GM18867 (cell line): ENCODE data around the gene AP3M1.
"Not testable (repeated sequence)": the region's sequence is repeated elsewhere in the genome, so short reads cannot be mapped to it uniquely, and the experiment has no call there.

Source experiments
- ATAC-seq: cut with Tn5 transposase; IDR thresholded peaks from one replicate; pipeline ENCODE4 v1.9.1; 2021; ENCODE audit warnings: mild to moderate bottlenecking, moderate library complexity; ENCODE audit not compliant: unreplicated experiment

The AP3M1 gene

GRCh38 chr10:74164716-74165529, 14.3 kb upstream of the AP3M1 start:
- no peak for ATAC-seq

GRCh38 chr10:74163319-74164068, 12.9 kb upstream of the AP3M1 start:
- no peak for ATAC-seq

- no peak for ATAC-seq
These were observed 9.4 kb upstream of the AP3M1 start for GRCh38 chr10:74160013-74160412.

DNA sequence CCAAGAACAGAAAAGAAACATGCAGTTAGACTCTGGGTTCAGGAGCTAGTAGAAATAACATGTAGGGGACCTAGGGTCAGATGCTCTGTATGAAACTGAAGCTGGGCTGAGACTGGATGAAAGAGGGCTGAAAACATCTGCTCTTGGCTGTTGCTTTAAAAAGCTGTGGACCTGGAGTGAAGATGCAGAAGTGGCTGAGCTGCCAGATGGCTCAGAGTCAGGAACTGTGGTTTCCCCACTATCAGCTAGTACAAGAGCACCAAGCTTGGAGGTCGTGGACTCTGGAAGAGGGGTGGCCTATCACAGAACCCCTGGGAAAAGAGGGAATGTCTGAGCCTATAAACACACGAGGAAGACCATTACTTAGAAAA, 6.3 kb upstream of the AP3M1 start:
- ATAC-seq, result no peak

GRCh38 chr10:74153676-74154075, 3.0 kb upstream of the AP3M1 start:
- no peak for ATAC-seq

DNA sequence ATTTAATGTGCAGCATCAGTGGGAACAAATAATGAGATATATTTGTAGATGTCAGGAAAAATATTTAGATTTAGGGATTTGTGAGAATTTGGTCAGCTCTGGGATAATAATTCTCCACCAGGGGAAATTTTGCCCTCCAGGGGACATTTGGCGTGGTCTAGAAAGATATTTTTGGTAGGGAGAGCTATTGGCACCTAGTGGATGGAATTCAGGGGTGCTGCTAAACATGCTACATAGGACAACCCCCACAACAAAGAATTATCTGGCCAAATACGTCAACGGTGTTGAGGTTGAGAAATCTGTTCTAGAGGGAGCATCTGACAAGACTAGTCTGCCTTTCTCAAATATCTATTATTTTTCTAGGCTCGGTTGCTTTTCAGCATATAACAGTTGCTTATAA, 2.5 kb upstream of the AP3M1 start:
- no peak for ATAC-seq

- no peak for ATAC-seq
These were observed 1.5 kb upstream of the AP3M1 start for GRCh38 chr10:74151879-74152722.

GRCh38 chr10:74150990-74151878, 606 bp upstream of the AP3M1 start, which contains the start of gene ADK:
Gene ADK, plus strand, starts transcription at chr10:74151221. Its CDS starts 58 bp downstream, at chr10:74151279.
- ATAC-seq, result peak; percentile 87

DNA sequence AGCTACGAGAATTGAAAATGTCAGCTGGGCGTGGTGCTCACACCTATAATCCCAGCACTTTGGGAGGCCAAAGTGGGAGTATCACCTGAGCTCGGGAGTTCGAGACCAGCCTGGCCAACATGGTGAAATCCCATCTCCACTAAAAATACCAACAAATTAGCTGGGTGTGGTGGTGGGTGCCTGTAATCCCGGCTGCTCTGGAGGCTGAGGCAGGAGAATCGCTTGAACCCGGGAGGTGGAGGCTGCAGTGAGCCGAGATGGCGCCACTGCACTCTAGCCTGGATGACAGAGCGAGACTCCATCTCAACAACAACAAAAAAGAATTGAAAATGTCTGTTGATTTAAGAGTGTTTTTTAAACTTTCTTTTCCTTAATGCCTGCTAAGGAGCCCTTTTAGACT, 3.6 kb downstream of the AP3M1 start:
- not testable (repeated sequence) for ATAC-seq

DNA sequence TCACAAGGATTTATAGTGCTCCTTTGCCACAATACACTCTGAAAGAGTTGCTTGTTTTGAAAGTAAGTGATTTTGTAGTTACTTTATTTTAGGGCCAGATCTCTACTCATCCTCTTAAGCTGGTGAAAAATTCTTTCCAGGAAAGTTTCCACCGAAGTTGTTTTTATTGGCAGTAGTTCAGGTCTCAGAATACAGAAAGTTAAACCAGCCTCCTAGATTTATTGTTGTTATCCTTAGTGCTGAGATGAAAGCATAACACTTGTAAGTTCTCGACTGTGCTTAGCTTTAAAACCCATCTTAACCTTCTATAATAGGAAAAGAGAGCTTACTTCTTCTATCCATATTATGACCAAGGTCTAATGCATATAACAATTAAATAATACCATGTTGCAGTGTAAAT, 5.5 kb downstream of the AP3M1 start:
- ATAC-seq, result no peak

GRCh38 chr10:74140553-74140952, 10.1 kb downstream of the AP3M1 start:
- no peak for ATAC-seq

DNA sequence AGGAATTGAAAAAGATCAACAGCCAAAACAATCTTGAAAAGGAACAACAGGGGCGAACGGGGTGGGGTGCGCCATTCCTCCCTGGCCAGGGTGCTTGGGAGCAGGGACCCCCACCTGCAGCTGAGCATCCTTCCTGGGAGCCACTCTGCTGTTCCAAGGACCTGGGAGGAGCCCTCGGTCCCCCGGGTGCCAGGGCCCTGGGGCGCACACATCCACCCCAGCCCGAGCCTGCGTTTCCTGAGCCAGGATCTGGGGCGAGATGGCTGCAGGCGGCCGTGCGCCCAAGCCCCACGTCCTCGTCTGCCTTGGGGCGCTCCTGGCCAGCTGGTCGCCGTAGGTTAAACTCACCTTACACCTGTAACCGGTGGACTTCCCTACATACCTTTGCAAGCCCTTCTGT, 10.6 kb downstream of the AP3M1 start:
- no peak for ATAC-seq

GRCh38 chr10:74138596-74138995, 12.0 kb downstream of the AP3M1 start:
- ATAC-seq, result not testable (repeated sequence)

DNA sequence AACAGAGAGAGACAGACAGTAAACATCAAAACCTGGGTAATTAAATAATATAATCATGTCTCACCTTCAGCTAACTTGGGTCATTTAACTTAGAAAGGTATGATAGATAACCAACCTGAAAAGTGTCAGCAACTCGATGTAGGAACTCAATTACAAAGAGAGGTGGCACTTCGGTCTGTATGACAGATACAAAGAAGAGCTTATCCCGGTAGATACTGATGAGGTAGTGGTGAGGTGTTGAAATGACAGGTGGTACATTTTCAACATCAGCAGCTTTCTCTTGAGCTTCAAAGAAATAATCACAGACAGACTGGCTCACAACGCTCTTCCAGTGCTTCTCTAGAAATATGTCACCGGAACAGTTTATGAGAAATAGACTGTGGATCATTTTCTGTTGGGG, 12.6 kb downstream of the AP3M1 start:
- ATAC-seq, result no peak

GRCh38 chr10:74135452-74135851, 15.2 kb downstream of the AP3M1 start:
- no peak for ATAC-seq

DNA sequence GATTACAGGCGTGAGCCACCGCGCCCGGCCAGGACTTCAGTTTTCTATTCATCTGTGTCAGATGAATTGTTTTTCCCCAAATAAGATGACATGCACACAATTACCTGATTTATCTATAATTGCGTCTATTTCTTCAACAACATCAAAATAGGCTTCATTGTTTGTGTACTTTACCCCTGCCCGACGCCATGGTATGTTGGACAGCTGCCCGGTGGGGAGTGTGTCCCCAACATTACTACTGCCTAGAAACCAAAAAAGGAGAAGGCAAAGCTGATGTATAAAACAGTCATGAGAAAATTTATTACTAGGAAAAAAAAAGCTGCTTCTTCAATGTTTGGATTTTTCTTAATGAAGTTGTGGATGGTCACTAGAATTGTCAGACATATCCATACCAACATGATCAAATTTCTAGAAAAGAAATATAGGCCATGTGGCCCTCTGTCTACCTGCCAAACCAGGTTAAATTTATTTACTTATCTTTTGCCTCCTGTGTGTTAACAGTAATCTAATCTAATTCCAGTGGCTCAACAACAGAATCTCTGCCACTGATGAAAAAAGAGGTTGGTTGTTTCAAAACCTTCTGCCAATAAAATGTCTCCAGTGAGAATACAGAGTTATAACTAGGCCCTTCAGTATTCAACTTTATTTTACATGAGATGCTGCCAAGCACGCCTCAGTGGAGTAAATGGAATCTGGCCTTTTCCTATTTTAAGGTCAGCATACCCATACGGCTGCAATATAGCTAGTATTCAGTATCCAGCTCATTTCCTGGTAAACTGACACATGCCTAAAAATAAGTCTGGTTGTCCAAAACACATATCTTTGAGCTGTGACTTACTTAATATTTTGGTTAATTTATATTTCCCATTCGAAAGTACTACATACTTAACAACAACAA, 16.5 kb downstream of the AP3M1 start:
- ATAC-seq, result no peak

GRCh38 chr10:74123081-74123480, 27.5 kb downstream of the AP3M1 start:
- no peak for ATAC-seq

- no peak for ATAC-seq
These were observed 28.6 kb downstream of the AP3M1 start for GRCh38 chr10:74122060-74122459.

- no peak for ATAC-seq
These were observed 29.3 kb downstream of the AP3M1 start for GRCh38 chr10:74121368-74121767.
